ENCODE measurements around the gene GLYATL1. TPM values are rescaled to one million over a fixed set of nuclear protein-coding genes. Genes with fewer than 3 reads are reported as not detected.

GLYATL1 gene, protein sequence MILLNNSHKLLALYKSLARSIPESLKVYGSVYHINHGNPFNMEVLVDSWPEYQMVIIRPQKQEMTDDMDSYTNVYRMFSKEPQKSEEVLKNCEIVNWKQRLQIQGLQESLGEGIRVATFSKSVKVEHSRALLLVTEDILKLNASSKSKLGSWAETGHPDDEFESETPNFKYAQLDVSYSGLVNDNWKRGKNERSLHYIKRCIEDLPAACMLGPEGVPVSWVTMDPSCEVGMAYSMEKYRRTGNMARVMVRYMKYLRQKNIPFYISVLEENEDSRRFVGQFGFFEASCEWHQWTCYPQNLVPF
- total RNA-seq (2014; rRNA removed; shearing (Covaris generic)) = 3.8 and 9.7 TPM in 2 replicates

- Histone ChIP-seq H3K27me3 (ENCODE audit: control insufficient read depth, insufficient read depth, low read length) (no peaks in the 10 kb centered on the region), H3K36me3 (replicated peaks; ENCODE audit: control insufficient read depth, insufficient read depth, low read length) (no peaks in the 10 kb centered on the region), H3K4me3 (ENCODE audit: insufficient read depth, low read depth, low read length) (no peak within 1 kb of the TSS)
- DNase-seq = no peak
Observed at GRCh38 chr11:58939277-58939676, at the start of gene GLYATL1. TSS of gene GLYATL1 (plus strand) at chr11:58939488. CDS start at chr11:58947088, 7,600 bp downstream.

- H3K27me3 ChIP-seq (ENCODE audit: control insufficient read depth, insufficient read depth, low read length) = no peaks in the 10 kb centered on the region
- no peaks in the 10 kb centered on the region for H3K36me3 ChIP-seq (replicated peaks; ENCODE audit: control insufficient read depth, insufficient read depth, low read length)
- H3K4me3 ChIP-seq (ENCODE audit: insufficient read depth, low read depth, low read length) = no peak overlapping the region
- DNase-seq = no peak
Observed at GRCh38 chr11:58893899-58894298, 45.4 kb upstream of the GLYATL1 start.

GRCh38 chr11:58898106-58898505, 41.2 kb upstream of the GLYATL1 start:
- DNase-seq = no peak
- Histone ChIP-seq H3K4me3 (ENCODE audit: insufficient read depth, low read depth, low read length) (no peak overlapping the region), H3K27me3 (ENCODE audit: control insufficient read depth, insufficient read depth, low read length) (peaks cover 5% of the 10 kb centered on the region), H3K36me3 (replicated peaks; ENCODE audit: control insufficient read depth, insufficient read depth, low read length) (no peaks in the 10 kb centered on the region)

- H3K36me3 ChIP-seq (replicated peaks; ENCODE audit: control insufficient read depth, insufficient read depth, low read length) = no peaks in the 10 kb centered on the region
- peak; percentile 81 for DNase-seq
- peak overlapping the region; percentile 29; the same call in 1 of the 2 replicates for H3K4me3 ChIP-seq (ENCODE audit: insufficient read depth, low read depth, low read length)
- peaks cover 23% of the 10 kb centered on the region for H3K27me3 ChIP-seq (ENCODE audit: control insufficient read depth, insufficient read depth, low read length)
Observed at GRCh38 chr11:58900479-58901420, 38.5 kb upstream of the GLYATL1 start.

DNA sequence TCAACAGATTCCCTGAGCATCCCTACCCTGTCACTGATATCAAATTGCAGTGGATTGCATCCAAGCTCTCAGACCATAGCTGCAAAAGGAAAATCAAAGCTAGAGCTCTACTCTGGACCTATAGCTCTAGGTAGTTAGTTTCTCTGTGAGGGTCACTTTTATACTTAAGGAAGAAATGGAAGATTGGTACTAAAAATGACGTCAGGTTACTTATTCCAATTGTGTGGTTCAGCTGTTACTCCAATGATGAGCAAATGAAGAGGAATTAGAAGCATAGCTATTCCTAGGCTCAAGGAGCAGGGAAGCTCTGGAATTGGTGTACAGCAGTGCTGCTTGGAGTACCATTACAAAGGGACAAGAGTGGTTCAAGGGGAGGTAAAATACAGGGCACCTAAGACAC, 36.4 kb upstream of the GLYATL1 start:
- no peak overlapping the region for H3K4me3 ChIP-seq (ENCODE audit: insufficient read depth, low read depth, low read length)
- no peak for DNase-seq
- H3K27me3 ChIP-seq (ENCODE audit: control insufficient read depth, insufficient read depth, low read length) = peaks cover 35% of the 10 kb centered on the region
- no peaks in the 10 kb centered on the region for H3K36me3 ChIP-seq (replicated peaks; ENCODE audit: control insufficient read depth, insufficient read depth, low read length)

- Histone ChIP-seq H3K36me3 (replicated peaks; ENCODE audit: control insufficient read depth, insufficient read depth, low read length) (no peaks in the 10 kb centered on the region), H3K4me3 (ENCODE audit: insufficient read depth, low read depth, low read length) (peak overlapping the region; percentile 58), H3K27me3 (ENCODE audit: control insufficient read depth, insufficient read depth, low read length) (peaks cover 35% of the 10 kb centered on the region)
- no peak for DNase-seq
Observed at GRCh38 chr11:58905011-58905720, 34.1 kb upstream of the GLYATL1 start.

GRCh38 chr11:58905721-58906547, 33.4 kb upstream of the GLYATL1 start:
- DNase-seq = peak; percentile 91
- peaks cover 35% of the 10 kb centered on the region for H3K27me3 ChIP-seq (ENCODE audit: control insufficient read depth, insufficient read depth, low read length)
- H3K4me3 ChIP-seq (ENCODE audit: insufficient read depth, low read depth, low read length) = peak overlapping the region; percentile 58
- H3K36me3 ChIP-seq (replicated peaks; ENCODE audit: control insufficient read depth, insufficient read depth, low read length) = no peaks in the 10 kb centered on the region

DNA sequence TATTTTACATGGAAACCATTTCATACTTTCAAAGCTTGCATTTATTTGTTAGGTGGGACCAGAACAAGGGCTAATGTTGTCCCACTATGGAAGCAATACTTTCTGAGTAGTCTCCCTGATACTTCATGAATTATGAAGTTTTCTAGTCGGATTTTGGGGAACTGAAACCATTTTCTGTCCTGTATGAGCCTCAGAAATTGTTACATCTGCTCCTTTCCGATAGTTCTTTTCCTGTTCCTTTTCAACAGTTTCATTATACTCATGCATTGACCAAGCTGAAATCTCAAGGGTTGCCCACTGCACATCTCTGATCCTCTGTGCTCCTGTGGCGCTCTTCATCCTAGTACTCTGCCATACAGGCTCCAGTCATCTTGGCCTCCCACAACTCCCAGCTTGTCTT, 31.5 kb upstream of the GLYATL1 start:
- Histone ChIP-seq H3K36me3 (replicated peaks; ENCODE audit: control insufficient read depth, insufficient read depth, low read length) (no peaks in the 10 kb centered on the region), H3K4me3 (ENCODE audit: insufficient read depth, low read depth, low read length) (no peak overlapping the region), H3K27me3 (ENCODE audit: control insufficient read depth, insufficient read depth, low read length) (peaks cover 30% of the 10 kb centered on the region)
- DNase-seq = no peak

- H3K4me3 ChIP-seq (ENCODE audit: insufficient read depth, low read depth, low read length) = no peak overlapping the region
Observed at GRCh38 chr11:58912124-58912523, 27.2 kb upstream of the GLYATL1 start.

GRCh38 chr11:58913685-58914084, 25.6 kb upstream of the GLYATL1 start:
- DNase-seq = no peak
- Histone ChIP-seq H3K27me3 (ENCODE audit: control insufficient read depth, insufficient read depth, low read length) (no peaks in the 10 kb centered on the region), H3K4me3 (ENCODE audit: insufficient read depth, low read depth, low read length) (no peak overlapping the region), H3K36me3 (replicated peaks; ENCODE audit: control insufficient read depth, insufficient read depth, low read length) (no peaks in the 10 kb centered on the region)

More at GRCh38 chr11:58912124-58912523, 27.2 kb upstream of the GLYATL1 start:
- peaks cover under 1% of the 10 kb centered on the region for H3K27me3 ChIP-seq (ENCODE audit: control insufficient read depth, insufficient read depth, low read length)
- H3K36me3 ChIP-seq (replicated peaks; ENCODE audit: control insufficient read depth, insufficient read depth, low read length) = no peaks in the 10 kb centered on the region
- no peak for DNase-seq

- Histone ChIP-seq H3K27me3 (ENCODE audit: control insufficient read depth, insufficient read depth, low read length) (no peaks in the 10 kb centered on the region), H3K4me3 (ENCODE audit: insufficient read depth, low read depth, low read length) (no peak overlapping the region), H3K36me3 (replicated peaks; ENCODE audit: control insufficient read depth, insufficient read depth, low read length) (no peaks in the 10 kb centered on the region)
- no peak for DNase-seq
Observed at GRCh38 chr11:58914821-58915543, 24.3 kb upstream of the GLYATL1 start.

- DNase-seq = no peak
- no peak overlapping the region for H3K4me3 ChIP-seq (ENCODE audit: insufficient read depth, low read depth, low read length)
- H3K36me3 ChIP-seq (replicated peaks; ENCODE audit: control insufficient read depth, insufficient read depth, low read length) = no peaks in the 10 kb centered on the region
Observed at GRCh38 chr11:58916637-58917036, 22.7 kb upstream of the GLYATL1 start.

GRCh38 chr11:58917159-58917783, 22.0 kb upstream of the GLYATL1 start:
- Histone ChIP-seq H3K36me3 (replicated peaks; ENCODE audit: control insufficient read depth, insufficient read depth, low read length) (no peaks in the 10 kb centered on the region), H3K4me3 (ENCODE audit: insufficient read depth, low read depth, low read length) (no peak overlapping the region), H3K27me3 (ENCODE audit: control insufficient read depth, insufficient read depth, low read length) (no peaks in the 10 kb centered on the region)
- DNase-seq = no peak

More at GRCh38 chr11:58916637-58917036, 22.7 kb upstream of the GLYATL1 start:
- H3K27me3 ChIP-seq (ENCODE audit: control insufficient read depth, insufficient read depth, low read length) = no peaks in the 10 kb centered on the region

Measured in H7 (cell line).